ENCODE data around the gene ATP10A.

Gene ATP10A

DNA sequence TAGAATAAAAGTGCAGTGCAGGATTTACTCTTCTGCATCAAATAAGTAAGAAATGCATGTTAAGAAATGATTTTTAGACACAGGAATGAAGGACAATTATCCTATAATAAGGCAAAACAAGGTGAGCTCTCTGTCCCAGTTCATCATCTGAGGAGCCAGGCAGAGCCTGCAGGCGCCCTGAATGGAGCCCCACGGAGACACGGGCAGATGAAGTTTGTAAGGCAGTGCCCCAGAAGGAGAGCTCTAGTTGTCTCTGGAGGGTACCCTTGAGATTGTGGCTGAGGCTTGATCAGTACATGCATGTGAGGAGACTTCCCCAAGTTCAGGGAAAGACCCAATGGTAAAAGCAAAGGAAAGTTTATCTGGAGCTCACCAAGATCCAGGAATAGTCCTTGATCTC lies 50.3 kb downstream of the ATP10A start:
- no peak for DNase-seq (ENCODE audit: low read depth, low spot score)
- in situ Hi-C loops (cut with HindIII; ENCODE audit: low sequenced_read_pairs) = no loop called here
- TF ChIP-seq CTCF (IDR thresholded peaks at IDR 0.05; ENCODE audit: low read depth, low read length) = no peak

DNA sequence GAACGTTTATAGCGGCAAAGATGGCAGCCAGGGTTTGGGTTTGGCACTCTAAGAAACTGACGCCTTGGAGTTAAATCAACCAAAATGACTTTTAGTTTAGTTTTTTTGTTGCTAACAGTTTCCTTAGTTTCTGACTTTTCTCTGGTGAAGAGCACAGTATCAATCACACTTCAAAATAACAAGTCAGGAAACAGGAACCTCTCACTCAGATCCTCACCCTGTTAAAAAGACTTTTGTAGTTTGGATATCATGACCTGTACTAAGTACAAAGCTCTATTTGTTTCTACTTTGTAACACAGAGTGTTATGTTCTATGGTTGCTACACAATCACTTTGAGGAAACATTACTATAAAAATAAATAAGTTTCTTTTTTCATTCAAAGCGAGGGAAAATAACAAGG lies 51.1 kb downstream of the ATP10A start:
- H3K4me3 ChIP-seq (ENCODE audit: low read depth, low read length) = no peak overlapping the region
- in situ Hi-C loops (cut with HindIII; ENCODE audit: low sequenced_read_pairs) = no loop called here
- DNase-seq (ENCODE audit: low read depth, low spot score) = no peak
- no peak for TF ChIP-seq CTCF (IDR thresholded peaks at IDR 0.05; ENCODE audit: low read depth, low read length)

More for the DNA sequence above, 50.3 kb downstream of the ATP10A start:
- no peak overlapping the region for H3K4me3 ChIP-seq (ENCODE audit: low read depth, low read length)

GRCh38 chr15:25811481-25811906 lies 51.6 kb downstream of the ATP10A start:
- TF ChIP-seq CTCF (IDR thresholded peaks at IDR 0.05; ENCODE audit: low read depth, low read length) = no peak
- in situ Hi-C loops (cut with HindIII; ENCODE audit: low sequenced_read_pairs) = no loop called here
- no peak overlapping the region for H3K4me3 ChIP-seq (ENCODE audit: low read depth, low read length)
- DNase-seq (ENCODE audit: low read depth, low spot score) = no peak

DNA sequence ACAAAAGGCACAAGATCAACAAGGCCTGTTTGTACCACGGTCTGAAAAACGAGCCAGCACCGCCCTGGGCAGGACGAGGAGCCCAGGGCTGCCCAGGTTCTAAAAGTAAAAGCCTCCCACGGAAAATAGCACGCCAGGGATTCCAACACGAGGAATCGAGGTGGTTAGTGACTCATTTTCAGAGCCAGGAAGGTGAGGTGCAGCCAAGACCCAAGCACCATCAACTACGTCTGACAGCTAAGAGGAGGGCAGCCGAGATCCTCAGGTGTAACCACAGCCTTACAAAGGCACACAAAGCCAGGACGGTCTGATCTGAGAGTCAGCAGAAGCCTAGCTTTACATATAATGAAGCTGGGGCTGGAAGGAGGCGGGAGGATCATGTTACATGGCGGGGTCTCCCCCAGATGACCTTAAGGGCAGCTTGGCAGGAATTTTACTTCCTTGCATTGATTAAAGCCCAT lies 52.5 kb downstream of the ATP10A start:
- no peak for TF ChIP-seq CTCF (IDR thresholded peaks at IDR 0.05; ENCODE audit: low read depth, low read length)
- no peak for DNase-seq (ENCODE audit: low read depth, low spot score)
- no peak overlapping the region for H3K4me3 ChIP-seq (ENCODE audit: low read depth, low read length)
- in situ Hi-C loops (cut with HindIII; ENCODE audit: low sequenced_read_pairs) = no loop called here

DNA sequence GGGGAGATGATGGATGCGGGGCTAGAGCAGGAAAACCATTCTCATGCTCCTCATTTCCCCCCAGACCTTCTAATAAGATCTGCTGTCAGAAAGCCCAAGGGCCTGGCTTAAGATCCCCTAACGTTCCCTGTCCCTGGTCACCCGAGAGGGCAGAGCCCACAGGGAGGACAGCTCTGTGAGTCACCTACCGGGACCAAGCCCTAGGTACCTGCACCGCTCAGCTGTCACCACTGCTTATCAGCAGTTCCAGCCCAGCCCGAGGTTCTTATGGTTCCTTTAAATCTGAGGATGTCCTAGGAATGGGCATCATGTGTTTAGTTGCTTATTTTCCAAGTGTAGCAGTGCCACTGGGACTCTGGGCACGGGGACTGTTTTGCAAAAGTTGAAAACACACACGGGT lies 53.0 kb downstream of the ATP10A start:
- no peak for DNase-seq (ENCODE audit: low read depth, low spot score)
- TF ChIP-seq CTCF (IDR thresholded peaks at IDR 0.05; ENCODE audit: low read depth, low read length) = no peak
- H3K4me3 ChIP-seq (ENCODE audit: low read depth, low read length) = no peak overlapping the region
- in situ Hi-C loops (cut with HindIII; ENCODE audit: low sequenced_read_pairs) = no loop called here

DNA sequence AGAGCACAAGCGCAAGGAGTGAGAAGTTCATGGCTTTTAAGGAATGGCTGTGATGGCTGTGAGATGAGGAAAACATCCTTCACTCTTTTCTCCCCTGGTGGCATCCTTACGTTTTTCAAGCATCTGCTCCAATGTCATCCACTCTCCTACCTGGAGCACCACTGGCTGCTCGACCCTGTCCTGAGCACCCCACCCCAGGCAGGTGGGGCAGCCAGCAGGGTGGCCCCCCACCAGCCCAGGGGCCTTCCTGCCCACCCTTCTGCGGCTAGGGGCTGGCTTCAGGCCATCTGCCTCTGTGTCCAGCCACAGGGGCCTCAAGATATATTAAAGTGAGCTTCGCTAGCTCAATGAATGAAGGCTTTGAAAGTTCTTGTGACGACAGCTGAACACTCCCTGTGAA lies 56.1 kb downstream of the ATP10A start:
- no peak for DNase-seq (ENCODE audit: low read depth, low spot score)
- in situ Hi-C loops (cut with HindIII; ENCODE audit: low sequenced_read_pairs) = no loop called here
- H3K4me3 ChIP-seq (ENCODE audit: low read depth, low read length) = no peak overlapping the region
- no peak for TF ChIP-seq CTCF (IDR thresholded peaks at IDR 0.05; ENCODE audit: low read depth, low read length)

DNA sequence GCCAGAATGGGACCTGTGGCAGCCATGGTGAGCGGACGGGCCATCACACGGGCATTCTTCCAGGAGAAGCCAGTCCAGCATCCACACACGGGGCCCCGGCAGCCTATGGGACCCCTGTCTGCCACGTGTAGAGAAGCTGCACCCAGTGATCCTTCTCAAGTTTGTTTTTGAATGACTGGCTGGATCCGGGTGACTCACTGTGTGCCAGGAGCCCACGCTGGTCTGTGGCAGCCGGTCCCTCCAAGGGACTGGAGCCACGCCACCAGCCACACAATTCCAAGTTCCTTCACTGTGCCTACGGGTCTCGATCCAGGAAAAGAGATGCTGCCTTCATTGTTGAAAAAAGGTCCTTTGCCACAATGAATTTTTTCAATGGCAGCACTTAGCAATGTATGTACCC lies 58.1 kb downstream of the ATP10A start:
- no peak overlapping the region for H3K4me3 ChIP-seq (ENCODE audit: low read depth, low read length)
- in situ Hi-C loops (cut with HindIII; ENCODE audit: low sequenced_read_pairs) = no loop called here
- no peak for TF ChIP-seq CTCF (IDR thresholded peaks at IDR 0.05; ENCODE audit: low read depth, low read length)
- DNase-seq (ENCODE audit: low read depth, low spot score) = no peak
